HG02798 (cell line): Measurements from ENCODE around the gene SPOCK2.

Experiments used
- ATAC-seq: cut with Tn5 transposase; IDR thresholded peaks from one replicate; pipeline ENCODE4 v1.9.1; 2021; ENCODE audit warnings: mild to moderate bottlenecking; ENCODE audit not compliant: unreplicated experiment, poor library complexity

SPOCK2 gene

GRCh38 chr10:72075376-72076115 is 12.8 kb downstream of the SPOCK2 start:
- no peak for ATAC-seq

- ATAC-seq = no peak
Observed at GRCh38 chr10:72074574-72075375, 13.6 kb downstream of the SPOCK2 start.

DNA sequence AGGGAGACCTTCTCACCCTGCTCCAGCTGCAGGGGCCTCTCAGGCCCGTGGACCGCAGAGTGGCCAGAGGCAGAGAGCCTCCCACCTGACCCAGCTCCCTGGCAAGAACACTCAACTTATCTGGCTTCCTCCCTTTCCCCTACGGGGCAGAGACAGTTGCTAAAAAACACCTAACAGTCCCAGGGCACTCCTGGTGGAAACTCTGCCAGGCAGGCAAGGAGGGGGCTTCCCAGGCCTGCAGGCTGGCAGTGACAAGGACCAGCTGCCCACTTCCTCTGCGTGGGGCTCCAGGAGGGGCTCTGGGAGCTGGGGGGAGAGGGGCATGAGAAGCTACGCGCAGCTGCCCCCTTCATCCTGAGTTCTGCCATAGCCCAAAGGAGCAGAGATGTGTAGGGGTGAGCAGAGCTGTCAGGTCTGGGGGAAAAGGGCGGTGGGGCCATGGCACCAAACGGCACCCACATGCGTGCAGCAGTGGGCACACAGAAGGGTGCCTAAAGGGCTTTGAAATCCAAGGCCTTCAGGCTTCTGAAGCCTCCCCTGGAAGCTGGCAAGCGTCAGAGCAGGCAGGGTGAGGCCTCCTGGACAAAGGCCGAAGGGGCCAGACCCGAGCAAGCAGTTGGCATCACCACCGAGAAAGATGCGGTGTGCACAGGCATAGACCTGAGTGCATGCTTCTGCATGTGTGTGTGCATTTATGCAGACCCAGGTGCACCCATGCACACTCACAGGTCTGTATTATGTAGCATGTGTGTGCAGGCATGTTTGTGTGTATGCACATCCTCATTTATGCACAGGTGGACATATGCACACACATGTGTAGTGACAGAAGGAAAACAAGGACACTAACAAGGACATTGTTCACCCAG is 14.4 kb downstream of the SPOCK2 start:
- ATAC-seq = no peak

- no peak for ATAC-seq
Observed at GRCh38 chr10:72072639-72073038, 15.7 kb downstream of the SPOCK2 start.

DNA sequence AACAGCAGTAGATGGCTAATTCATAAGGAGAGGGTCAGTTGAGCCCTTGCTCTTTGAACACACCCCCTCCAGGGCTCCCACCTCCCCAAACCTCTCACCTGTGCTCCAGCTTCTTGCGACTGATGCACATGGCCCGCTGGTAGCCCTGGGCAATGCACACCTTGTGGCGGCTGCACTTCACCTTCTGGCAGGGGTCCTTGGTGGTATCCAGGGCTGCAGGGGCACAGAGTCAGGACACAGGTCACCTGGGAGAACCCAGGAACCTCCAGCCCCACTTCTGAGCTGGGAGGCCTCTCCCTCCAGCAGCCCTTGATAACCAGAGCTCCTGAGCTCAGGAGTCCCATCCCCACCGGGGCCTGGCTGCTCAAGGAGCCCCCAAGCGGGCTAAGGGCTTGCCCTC is 16.3 kb downstream of the SPOCK2 start:
- no peak for ATAC-seq

GRCh38 chr10:72069751-72070526 is 18.4 kb downstream of the SPOCK2 start:
- no peak for ATAC-seq

DNA sequence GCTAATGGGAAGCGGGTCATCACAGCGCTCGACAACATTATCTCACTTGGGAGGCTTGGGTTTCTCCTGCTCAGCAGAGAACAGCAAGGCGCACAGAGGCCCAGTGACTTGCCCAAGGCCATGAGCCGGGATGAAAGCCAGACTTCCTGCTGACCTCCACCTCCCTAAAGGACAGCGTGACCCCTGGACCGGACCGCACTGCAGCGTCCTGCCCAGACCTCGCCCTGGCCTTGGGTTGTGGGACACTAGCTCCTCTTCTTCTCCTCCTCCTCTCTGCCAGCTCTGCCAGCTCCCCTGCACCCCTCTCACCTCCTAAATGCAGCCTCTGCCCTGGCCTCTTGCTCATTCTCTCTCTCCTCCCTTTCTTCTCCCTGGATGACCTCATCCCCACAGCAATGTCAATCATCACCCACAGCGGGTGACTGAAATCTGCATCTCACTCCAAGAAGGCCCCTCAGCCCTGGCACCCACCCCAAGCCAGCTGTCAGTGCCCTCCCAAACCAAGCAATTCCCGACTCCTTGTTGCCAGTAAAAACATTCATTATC is 19.4 kb downstream of the SPOCK2 start:
- ATAC-seq = no peak

GRCh38 chr10:72068126-72068765 is 20.1 kb downstream of the SPOCK2 start:
- ATAC-seq = no peak

GRCh38 chr10:72067463-72068125 is 20.8 kb downstream of the SPOCK2 start:
- ATAC-seq = no peak

DNA sequence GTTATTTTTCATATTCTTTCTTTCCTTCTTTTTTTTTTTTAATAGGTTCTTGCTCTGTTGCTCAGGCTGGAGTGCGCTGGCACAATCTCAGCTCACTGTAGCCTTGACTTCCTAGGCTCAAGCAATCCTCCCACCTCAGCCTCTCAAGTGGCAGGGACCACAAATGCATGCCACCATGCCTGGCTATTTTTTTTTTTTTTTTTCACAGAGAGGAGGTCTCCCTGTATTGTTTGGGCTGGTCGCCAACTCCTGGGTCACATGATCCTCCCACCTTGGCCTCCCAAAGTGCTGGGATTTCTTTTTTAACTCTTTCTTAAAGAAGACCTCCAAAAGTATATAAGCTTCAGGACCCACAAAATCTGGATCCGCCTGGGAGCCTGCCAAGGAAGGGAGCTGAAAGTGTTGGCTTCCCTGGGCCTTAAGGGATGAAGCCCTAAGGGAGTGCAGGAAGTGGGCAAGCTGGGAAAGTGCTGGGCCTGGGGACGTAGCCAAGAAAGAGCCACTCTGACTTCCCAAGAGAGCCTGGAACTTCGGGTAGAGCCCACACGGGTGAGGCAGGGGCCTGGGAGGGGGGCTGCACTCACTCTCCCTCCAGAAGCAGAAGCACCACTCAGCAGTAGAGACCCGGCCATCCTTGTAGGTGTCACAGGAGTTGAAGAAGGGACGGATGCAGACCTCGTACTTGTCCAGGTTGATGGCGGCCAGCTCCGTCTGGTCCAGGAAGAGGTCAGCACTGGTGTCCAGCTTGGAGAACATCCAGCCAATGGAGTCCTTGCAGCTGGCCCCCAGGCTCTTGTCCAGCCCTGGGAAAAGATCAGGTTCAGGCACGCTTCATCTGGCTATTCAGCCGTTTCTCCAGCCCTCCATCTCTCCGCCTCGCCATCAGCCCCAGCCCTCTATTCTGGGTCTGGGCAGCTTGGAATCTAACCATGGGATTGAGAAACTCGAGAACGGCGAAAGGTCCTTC is 21.8 kb downstream of the SPOCK2 start:
- no peak for ATAC-seq

- ATAC-seq = no peak
Observed at GRCh38 chr10:72065439-72066025, 22.8 kb downstream of the SPOCK2 start.

DNA sequence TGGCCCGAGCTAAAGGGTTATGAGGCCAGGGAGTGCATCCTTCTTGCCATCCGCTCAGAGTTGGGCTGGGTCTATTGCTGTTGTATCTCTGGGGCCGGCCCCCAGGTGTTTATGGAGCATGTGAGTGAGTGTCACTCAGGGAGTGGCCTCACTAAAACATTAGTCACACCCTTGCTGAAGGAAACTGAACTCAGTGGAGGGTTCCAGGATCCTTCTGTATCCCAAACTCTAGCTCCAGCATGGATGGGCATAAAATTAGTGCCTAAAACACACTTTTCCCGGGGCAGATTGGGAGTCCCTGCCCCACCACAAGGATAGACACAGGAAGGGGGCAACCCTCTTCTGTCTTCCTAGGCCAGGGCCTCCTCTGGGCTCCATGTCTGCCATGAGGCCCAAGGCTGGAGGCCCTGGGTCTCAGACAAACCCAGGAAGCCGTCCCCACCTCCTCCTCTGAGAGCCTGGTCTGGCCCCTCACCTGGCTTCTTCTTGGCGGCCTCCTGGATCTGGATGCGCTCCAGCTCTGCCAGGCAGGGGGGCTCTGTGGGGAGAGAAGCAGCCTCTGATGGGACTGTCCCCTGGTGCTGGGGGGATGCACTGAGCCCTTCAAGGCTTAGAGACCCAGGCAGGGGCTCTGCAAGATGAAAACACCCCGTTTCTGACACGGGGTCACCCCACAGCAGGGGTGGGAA is 24.5 kb downstream of the SPOCK2 start:
- no peak for ATAC-seq

DNA sequence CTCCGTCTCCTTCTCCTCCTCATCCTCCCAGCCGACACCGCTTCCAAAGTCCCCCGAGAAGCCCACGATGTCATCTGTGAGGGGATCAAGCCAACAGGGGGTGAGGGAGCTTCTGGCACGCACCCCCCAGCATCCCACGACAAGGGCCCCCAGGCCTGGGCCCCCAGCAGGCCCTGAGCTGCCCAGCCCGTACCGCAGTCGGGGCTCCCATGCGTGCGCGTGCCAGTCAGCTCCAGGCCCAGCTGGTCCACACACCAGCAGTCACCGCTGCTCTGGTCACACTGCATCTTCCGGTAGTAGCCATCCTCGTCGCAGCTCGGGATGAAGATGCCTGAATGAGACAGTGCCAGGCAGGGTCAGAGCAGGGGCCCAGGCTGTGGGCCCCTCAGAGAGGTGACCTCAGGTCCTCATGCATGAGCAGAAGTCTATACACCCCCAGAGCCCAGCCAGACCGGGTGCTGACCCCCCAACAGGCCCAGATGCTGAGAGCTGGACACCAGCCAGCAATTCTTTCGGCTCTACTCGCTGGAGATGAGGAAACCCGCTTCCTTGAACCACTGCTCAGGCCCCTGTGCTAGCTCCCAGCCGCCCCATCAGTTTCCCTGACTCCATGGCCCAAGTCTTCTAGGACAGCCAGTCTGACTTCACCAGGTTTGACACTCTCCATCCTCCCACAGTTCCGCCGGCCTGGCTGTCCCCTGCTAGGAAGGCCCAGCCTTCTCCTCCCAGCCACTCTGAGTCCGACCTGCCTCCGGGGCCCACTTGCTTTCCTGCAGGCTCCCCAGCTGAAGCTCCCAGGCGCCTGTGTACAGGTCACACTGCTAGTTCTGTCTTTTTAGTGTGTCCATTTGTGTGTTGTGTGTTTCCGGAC is 25.3 kb downstream of the SPOCK2 start:
- ATAC-seq = no peak

DNA sequence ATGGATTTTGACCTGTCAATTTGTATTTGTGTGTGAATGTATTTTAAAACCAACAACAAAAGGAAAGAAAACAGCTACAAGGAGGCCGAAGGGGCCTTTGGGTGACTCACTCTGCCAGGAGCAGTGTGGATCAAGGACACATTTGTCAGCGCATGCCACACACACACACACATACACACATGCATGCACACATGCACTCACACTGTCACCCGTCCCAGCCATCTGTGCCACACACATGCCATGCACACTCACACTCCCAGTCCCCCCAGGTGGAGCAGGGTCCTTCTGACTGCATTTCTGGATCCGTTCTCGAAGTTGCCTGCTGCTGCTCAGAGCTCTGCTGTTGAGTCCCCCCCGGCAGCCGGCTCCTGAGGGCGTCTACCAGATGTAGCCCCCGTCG is 26.0 kb downstream of the SPOCK2 start:
- ATAC-seq = no peak

DNA sequence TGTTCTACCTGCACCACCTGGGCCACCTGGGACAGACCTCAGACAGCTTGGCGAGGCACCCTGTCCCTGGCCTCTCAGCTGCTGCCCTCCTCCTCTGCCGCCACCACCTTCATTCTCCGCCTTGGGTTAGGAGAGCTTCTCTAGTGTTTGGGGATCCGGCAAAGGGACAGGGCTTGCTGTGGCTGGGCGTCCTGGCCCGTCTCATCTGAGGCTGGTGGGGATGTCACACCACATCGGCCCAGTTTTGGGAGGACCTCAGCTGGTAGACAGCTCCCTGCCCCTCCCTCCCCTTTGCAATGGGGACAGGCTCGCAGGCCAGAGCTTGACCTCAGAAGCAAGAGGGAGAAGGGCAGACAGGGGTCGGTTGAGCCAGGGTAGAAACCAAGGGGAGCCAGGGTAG is 26.4 kb downstream of the SPOCK2 start:
- ATAC-seq = no peak

GRCh38 chr10:72061491-72061890 is 26.9 kb downstream of the SPOCK2 start:
- no peak for ATAC-seq
